HG03442 (cell line): ENCODE measurements around the gene G6PC1.

Source experiments
- ATAC-seq: cut with Tn5 transposase; IDR thresholded peaks from one replicate; pipeline ENCODE4 v1.9.1; 2021; ENCODE audit warnings: mild to moderate bottlenecking, moderate library complexity; ENCODE audit not compliant: unreplicated experiment

G6PC1 gene

DNA sequence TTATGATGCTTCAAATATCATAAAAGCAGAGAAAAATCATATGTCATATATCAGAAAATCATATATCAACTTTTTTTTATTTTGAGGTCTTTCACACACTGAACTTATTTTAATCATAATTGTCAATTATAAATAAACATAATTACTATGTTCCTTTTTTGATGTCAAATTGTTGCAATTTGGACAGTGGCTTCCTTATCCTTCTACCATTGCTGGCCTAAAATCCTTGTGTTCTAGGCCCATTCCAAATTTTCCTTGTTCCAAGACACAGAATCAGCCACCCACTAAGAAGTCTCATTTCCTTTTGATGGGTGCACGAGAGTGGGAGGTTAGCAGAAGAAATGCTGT lies 28.9 kb downstream of the G6PC1 start:
- ATAC-seq: no peak

GRCh38 chr17:42937712-42938596 lies 37.4 kb downstream of the G6PC1 start:
- no peak for ATAC-seq

DNA sequence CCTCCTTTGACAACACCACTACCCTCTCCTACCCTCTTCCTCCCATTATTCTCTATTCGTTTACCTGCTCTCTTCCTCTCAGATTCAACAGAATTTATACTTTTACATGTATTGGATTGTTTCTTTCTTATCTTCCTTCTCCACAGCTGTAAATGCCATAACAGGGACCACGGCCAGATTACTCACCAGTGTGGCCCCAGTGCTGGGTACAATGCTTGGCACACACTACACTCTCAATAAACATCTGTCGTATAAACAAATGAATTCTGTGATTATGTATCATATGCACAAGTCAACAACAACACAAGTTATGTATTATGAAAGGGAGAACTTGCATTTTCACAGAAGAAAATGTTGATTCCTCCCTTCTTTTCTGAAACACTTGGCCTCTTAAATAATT lies 43.6 kb downstream of the G6PC1 start:
- no peak for ATAC-seq

DNA sequence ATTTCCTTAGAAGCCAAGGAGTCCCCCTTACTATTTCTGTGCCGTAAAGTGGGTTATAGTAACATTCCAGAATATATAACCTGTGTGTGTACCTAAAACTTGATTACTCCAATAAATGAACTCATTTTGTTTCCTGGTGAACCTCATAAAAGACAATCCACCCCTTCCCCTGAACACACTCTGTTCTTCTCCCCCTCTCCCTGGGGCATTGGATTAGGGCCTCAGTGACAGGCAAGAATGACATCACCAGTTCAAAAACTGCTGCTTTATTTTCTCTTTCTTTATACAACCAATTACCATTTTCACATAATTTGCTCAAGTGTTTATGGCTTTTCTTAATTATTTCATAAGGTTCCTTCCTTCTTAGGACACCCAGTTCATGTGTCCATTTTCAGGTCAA lies 46.2 kb downstream of the G6PC1 start:
- ATAC-seq: no peak

DNA sequence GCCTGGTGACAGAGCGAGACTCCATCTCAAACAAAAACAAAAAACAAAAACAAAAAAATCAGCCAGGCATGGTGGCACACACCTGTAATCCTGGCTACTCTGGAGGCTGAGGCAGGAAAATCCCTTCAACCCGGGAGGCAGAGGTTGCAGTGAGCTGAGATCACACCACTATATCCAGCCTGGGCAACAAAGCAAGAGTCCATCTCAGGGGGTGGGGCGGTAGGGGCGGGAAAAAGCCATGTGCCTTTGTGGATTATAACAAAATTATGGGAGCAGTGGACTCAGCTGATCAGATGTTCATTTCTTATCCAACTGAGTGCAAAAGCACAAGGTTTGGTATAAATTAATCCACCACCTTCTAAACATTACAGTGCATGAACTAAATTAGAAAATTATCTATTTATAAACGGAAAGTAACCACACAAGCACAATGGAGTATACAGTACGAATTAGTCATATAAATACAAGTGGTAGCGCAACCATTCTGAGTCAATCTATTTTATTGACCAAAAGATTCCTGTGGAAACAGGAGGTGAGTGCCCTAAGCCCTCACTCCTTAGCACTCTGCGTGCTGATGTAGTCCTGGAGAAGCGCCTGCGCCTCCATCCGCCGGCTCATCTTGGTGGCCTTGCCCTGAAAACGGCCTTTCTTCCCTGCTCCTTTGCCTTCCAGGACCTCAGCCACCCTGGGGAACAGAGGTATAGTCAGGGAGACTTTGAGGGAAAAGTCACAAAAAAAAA lies 49.6 kb downstream of the G6PC1 start:
- ATAC-seq: no peak
